ENCODE data around the gene PLIN5. TPM values are rescaled to one million over a fixed set of nuclear protein-coding genes. Genes with fewer than 3 reads are reported as not detected.

Gene PLIN5
- total RNA-seq, 2 experiments from 2014 or later: 0.27 TPM; not detected in 1

DNA sequence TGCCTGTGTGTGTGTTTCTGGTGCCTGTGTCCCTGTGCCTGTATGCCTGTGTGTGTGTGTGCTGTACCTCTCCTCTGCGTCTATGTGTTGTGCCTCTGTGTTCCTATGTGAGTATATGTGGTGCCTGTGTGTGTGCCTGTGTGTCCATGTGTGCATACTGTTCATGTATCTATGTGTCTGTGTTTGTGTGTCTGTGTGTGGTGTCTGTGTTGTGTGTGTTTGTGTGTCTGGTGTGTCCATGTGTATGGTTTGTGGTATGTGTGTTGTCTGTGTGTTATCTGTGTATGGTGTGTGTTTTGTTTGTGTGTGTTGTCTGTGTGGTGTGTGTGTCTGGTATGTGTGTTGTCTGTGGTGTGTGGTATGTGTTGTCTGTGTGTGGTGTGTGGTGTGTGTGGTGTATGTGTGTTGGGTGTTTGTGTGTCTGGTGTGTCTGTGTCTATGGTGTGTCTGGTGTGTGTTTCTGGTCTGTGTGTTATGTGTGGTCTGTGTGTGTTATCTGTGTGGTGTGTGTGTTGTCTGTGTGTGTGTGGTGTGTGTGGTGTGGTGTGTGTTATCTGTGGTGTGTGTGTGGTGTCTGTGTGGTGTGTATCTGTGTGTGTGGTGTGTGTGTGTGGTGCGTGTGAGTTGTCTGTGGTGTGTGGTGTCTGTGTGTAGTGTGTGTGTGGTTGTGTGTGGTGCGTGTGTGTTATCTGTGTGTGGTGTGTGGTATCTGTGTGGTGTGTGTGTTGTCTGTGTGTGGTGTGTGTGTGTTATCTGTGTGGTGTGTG lies 42.5 kb downstream of the PLIN5 start:
- ATAC-seq: no peak

DNA sequence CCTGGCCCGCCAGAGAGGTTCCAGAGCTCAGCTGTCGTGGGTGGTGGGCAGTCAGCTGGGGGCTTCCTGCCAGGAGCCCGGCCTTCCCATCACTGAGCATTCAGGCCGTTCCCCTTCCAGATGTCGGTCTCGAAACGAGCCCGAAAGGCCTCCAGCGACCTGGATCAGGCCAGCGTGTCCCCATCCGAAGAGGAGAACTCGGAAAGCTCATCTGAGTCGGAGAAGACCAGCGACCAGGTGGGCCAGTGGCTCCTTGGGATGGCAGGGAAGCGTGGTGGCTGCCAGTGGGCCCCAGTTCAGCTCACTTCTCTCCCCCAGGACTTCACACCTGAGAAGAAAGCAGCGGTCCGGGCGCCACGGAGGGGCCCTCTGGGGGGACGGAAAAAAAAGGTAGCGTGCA lies 43.6 kb downstream of the PLIN5 start:
- Mint-ChIP-seq H3K4me3 (no peak overlapping the region), H3K27ac (no peak overlapping the region), H3K27me3 (no peaks in the 10 kb centered on the region), H3K4me1 (ENCODE audit: low read depth) (no peaks in the 10 kb centered on the region), H3K9me3 (no peaks in the 10 kb centered on the region), H3K36me3 (ENCODE audit: low read depth) (peaks cover 4% of the 10 kb centered on the region)
- TF ChIP-seq, protein P1, sequence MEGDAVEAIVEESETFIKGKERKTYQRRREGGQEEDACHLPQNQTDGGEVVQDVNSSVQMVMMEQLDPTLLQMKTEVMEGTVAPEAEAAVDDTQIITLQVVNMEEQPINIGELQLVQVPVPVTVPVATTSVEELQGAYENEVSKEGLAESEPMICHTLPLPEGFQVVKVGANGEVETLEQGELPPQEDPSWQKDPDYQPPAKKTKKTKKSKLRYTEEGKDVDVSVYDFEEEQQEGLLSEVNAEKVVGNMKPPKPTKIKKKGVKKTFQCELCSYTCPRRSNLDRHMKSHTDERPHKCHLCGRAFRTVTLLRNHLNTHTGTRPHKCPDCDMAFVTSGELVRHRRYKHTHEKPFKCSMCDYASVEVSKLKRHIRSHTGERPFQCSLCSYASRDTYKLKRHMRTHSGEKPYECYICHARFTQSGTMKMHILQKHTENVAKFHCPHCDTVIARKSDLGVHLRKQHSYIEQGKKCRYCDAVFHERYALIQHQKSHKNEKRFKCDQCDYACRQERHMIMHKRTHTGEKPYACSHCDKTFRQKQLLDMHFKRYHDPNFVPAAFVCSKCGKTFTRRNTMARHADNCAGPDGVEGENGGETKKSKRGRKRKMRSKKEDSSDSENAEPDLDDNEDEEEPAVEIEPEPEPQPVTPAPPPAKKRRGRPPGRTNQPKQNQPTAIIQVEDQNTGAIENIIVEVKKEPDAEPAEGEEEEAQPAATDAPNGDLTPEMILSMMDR (IDR thresholded peaks at IDR 0.05): no peak
- intact Hi-C loops (cut with micrococcal nuclease): no loop called here
- no peak for ATAC-seq
- ChIA-PET CTCF (no interaction called here), POLR2A (no interaction called here)
- no peak for DNase-seq

More for the DNA sequence above, 42.5 kb downstream of the PLIN5 start:
- no peaks in the 10 kb centered on the region for H3K9me3 Mint-ChIP-seq
- TF ChIP-seq, protein P1 (IDR thresholded peaks at IDR 0.05): no peak
- H3K4me3 Mint-ChIP-seq: no peak overlapping the region
- no peak for DNase-seq
- peaks cover 4% of the 10 kb centered on the region for H3K36me3 Mint-ChIP-seq (ENCODE audit: low read depth)
- ChIA-PET POLR2A (no interaction called here), CTCF (no interaction called here)
- intact Hi-C loops (cut with micrococcal nuclease): no loop called here
- H3K27me3 Mint-ChIP-seq: no peaks in the 10 kb centered on the region
- H3K27ac Mint-ChIP-seq: no peak overlapping the region
- no peaks in the 10 kb centered on the region for H3K4me1 Mint-ChIP-seq (ENCODE audit: low read depth)

DNA sequence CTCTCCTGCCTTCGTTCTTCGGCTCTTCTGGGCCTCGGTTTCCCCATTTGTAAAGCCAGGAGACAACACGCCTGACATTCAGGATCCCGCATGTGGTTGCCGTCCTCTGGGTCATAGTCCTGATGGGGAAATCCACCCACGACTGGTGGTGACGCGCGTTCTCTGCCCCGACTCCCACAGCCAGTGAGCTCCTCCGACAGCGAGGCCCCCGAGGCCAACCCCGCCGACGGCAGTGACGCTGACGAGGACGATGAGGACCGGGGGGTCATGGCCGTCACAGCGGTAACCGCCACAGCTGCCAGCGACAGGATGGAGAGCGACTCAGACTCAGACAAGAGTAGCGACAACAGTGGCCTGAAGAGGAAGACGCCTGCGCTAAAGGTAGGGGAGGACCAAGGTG lies 46.5 kb downstream of the PLIN5 start:
- no peak overlapping the region for H3K27ac Mint-ChIP-seq
- DNase-seq (no peak), ATAC-seq (no peak)
- TF ChIP-seq, protein P1 (IDR thresholded peaks at IDR 0.05): no peak
- intact Hi-C loops (cut with micrococcal nuclease): no loop called here
- H3K4me3 Mint-ChIP-seq: no peak overlapping the region
- no peaks in the 10 kb centered on the region for H3K9me3 Mint-ChIP-seq
- H3K4me1 Mint-ChIP-seq (ENCODE audit: low read depth): no peaks in the 10 kb centered on the region
- ChIA-PET POLR2A (no interaction called here), CTCF (no interaction called here)
- H3K27me3 Mint-ChIP-seq: no peaks in the 10 kb centered on the region
- peaks cover 10% of the 10 kb centered on the region for H3K36me3 Mint-ChIP-seq (ENCODE audit: low read depth)

DNA sequence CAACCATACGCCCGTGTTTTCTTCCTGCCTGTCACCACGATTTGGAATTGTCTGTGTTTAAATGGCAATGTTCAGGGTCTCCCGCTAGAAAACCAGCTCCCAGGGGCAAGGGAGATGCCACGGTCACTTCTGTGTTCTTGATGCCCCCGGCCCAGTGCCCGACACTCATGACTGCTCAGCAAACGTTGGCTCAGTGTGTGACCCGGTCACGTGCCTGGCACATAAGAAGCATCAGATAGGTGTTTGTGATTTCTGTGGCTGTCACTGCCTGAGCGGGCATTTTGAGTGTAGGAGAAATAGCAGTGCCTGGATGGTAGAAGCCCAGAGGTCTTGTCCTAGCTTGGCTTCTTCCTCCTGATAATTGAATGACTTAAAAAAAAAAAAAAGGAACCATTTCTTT lies 47.5 kb downstream of the PLIN5 start:
- DNase-seq (no peak), ATAC-seq (no peak)
- Mint-ChIP-seq H3K9me3 (no peaks in the 10 kb centered on the region), H3K36me3 (ENCODE audit: low read depth) (peaks cover 13% of the 10 kb centered on the region), H3K4me1 (ENCODE audit: low read depth) (no peaks in the 10 kb centered on the region), H3K27me3 (no peaks in the 10 kb centered on the region), H3K4me3 (no peak overlapping the region), H3K27ac (no peak overlapping the region)
- intact Hi-C loops (cut with micrococcal nuclease): no loop called here
- CTCF ChIA-PET: no interaction called here
- TF ChIP-seq, protein P1 (IDR thresholded peaks at IDR 0.05): no peak
- POLR2A ChIA-PET: no interaction called here

DNA sequence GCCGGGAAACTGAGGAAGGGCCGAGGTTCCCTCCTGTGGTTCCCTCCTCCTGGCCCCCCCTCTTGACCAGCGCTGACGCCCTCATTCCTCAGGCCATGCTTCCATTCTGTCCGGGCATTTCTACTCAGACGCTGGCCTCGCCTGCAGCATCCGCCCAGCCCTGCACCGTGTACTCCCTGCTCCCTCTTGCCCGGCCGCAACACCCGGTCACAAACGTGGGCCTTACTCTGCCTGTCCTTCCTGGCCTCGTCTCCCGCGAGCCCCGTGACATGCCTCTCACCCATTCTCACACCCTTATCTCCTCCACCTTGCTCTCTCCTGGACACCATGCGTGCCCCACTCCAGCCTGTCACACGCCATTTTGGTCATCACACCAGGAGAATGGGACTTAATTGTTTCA lies 51.6 kb downstream of the PLIN5 start:
- CTCF ChIA-PET: no interaction called here
- H3K36me3 Mint-ChIP-seq (ENCODE audit: low read depth): peaks cover 8% of the 10 kb centered on the region
- ATAC-seq (no peak), DNase-seq (no peak)
- no peaks in the 10 kb centered on the region for H3K9me3 Mint-ChIP-seq
- TF ChIP-seq, protein P1 (IDR thresholded peaks at IDR 0.05): no peak
- no peak overlapping the region for H3K4me3 Mint-ChIP-seq
- H3K27me3 Mint-ChIP-seq: no peaks in the 10 kb centered on the region
- POLR2A ChIA-PET: no interaction called here
- H3K27ac Mint-ChIP-seq: no peak overlapping the region
- no peaks in the 10 kb centered on the region for H3K4me1 Mint-ChIP-seq (ENCODE audit: low read depth)
- intact Hi-C loops (cut with micrococcal nuclease): no loop called here
